H9 (cell line): ENCODE measurements around the gene UST. TPM values are rescaled to one million over a fixed set of nuclear protein-coding genes. Genes with fewer than 3 reads are reported as not detected.

ENCODE experiments used
- DNase-seq: peaks from one replicate; pipeline ENCODE4 v3.0.0-alpha.2; 2017
- H2AFZ ChIP-seq: one replicate; pipeline ENCODE4 v1.6.1; 2013; ENCODE audit warnings: mild to moderate bottlenecking, low read length, control low read depth, moderate library complexity
- H2AK5ac ChIP-seq: 2 replicates; pipeline ENCODE4 v1.6.1; 2013; ENCODE audit warnings: low read length, control low read depth, mixed read lengths; ENCODE audit not compliant: insufficient read length
- H2BK120ac ChIP-seq: one replicate; pipeline ENCODE4 v1.6.1; 2013; ENCODE audit warnings: low read depth, mild to moderate bottlenecking, low read length, control low read depth, inconsistent platforms; ENCODE audit not compliant: poor library complexity, severe bottlenecking
- H2BK12ac ChIP-seq: 2 replicates; pipeline ENCODE4 v1.6.1; 2013; ENCODE audit warnings: low read length, control low read depth, mixed read lengths, low read depth; ENCODE audit not compliant: insufficient read length
- H2BK15ac ChIP-seq: 2 replicates; pipeline ENCODE4 v1.6.1; 2013; ENCODE audit warnings: low read depth, low read length, control low read depth
- H2BK20ac ChIP-seq: one replicate; pipeline ENCODE4 v1.6.1; 2013; ENCODE audit warnings: low read depth, mild to moderate bottlenecking, low read length, control low read depth, inconsistent platforms; ENCODE audit not compliant: poor library complexity, severe bottlenecking
- H2BK5ac ChIP-seq: 2 replicates; pipeline ENCODE4 v1.6.1; 2013; ENCODE audit warnings: low read length, control low read depth, mixed read lengths; ENCODE audit not compliant: insufficient read length
- H3K14ac ChIP-seq: 2 replicates; pipeline ENCODE4 v1.6.1; 2013; ENCODE audit warnings: low read length, control low read depth; ENCODE audit not compliant: insufficient read depth
- H3K18ac ChIP-seq: 2 replicates; pipeline ENCODE4 v1.6.1; 2013; ENCODE audit warnings: low read depth, mild to moderate bottlenecking, mixed read lengths, low read length, control low read depth; ENCODE audit not compliant: insufficient read length
- H3K23ac ChIP-seq: 2 replicates; pipeline ENCODE4 v1.6.1; 2013; ENCODE audit warnings: low read length, control low read depth, mixed read lengths, low read depth; ENCODE audit not compliant: insufficient read length
- H3K23me2 ChIP-seq: 2 replicates; pipeline ENCODE4 v1.6.1; 2013; ENCODE audit warnings: low read depth, mild to moderate bottlenecking, mixed read lengths, low read length, control low read depth; ENCODE audit not compliant: insufficient read length, poor library complexity, severe bottlenecking
- H3K27ac ChIP-seq: 2 replicates; pipeline ENCODE4 v1.5.1; 2013; ENCODE audit warnings: low read length, control low read depth, mixed read lengths, low read depth; ENCODE audit not compliant: insufficient read length
- H3K27me3 ChIP-seq: 2 replicates; pipeline ENCODE4 v1.6.1; 2013; ENCODE audit warnings: low read length, control low read depth, inconsistent platforms; ENCODE audit not compliant: insufficient read depth
- H3K4ac ChIP-seq: 2 replicates; pipeline ENCODE4 v1.6.1; 2013; ENCODE audit warnings: low read depth, mild to moderate bottlenecking, control low read depth, inconsistent platforms, low read length, moderate library complexity
- H3K4me1 ChIP-seq: 2 replicates; pipeline ENCODE4 v1.6.1; 2013; ENCODE audit warnings: low read length, control low read depth, inconsistent platforms; ENCODE audit not compliant: insufficient read depth
- H3K4me2 ChIP-seq: 2 replicates; pipeline ENCODE4 v1.6.1; 2013; ENCODE audit warnings: low read length, control low read depth, mixed read lengths; ENCODE audit not compliant: insufficient read length, insufficient read depth
- H3K56ac ChIP-seq: 2 replicates; pipeline ENCODE4 v1.6.1; 2013; ENCODE audit warnings: low read depth, mild to moderate bottlenecking, mixed read lengths, low read length, control low read depth; ENCODE audit not compliant: insufficient read length
- H3K79me1 ChIP-seq: 2 replicates; pipeline ENCODE4 v1.6.1; 2013; ENCODE audit warnings: low read depth, mild to moderate bottlenecking, moderate library complexity, low read length, control low read depth, inconsistent platforms; ENCODE audit not compliant: insufficient read depth, poor library complexity, severe bottlenecking
- H3K79me2 ChIP-seq: 2 replicates; pipeline ENCODE4 v1.6.1; 2013; ENCODE audit warnings: low read length, control low read depth, inconsistent platforms; ENCODE audit not compliant: insufficient read depth
- H3K9ac ChIP-seq: 2 replicates; pipeline ENCODE4 v1.6.1; 2013; ENCODE audit warnings: low read length, control low read depth, mixed read lengths; ENCODE audit not compliant: insufficient read length; ENCODE audit errors: extremely low read depth
- H3K9me3 ChIP-seq: one replicate; pipeline ENCODE4 v1.6.1; 2013; ENCODE audit warnings: low read depth, low read length, inconsistent platforms; ENCODE audit not compliant: control insufficient read depth
- H3T11ph ChIP-seq: one replicate; pipeline ENCODE4 v1.6.1; 2013; ENCODE audit warnings: mild to moderate bottlenecking, low read length, control low read depth, inconsistent platforms
- H4K20me1 ChIP-seq: one replicate; pipeline ENCODE4 v1.6.1; 2013; ENCODE audit not compliant: control insufficient read depth, insufficient read length, insufficient read depth
- H4K5ac ChIP-seq: 2 replicates; pipeline ENCODE4 v1.6.1; 2013; ENCODE audit warnings: low read depth, mild to moderate bottlenecking, mixed read lengths, low read length, control low read depth; ENCODE audit not compliant: insufficient read length
- H4K8ac ChIP-seq: replicated peaks from 2 replicates; pipeline ENCODE4 v1.6.1; 2013; ENCODE audit warnings: low read length, control low read depth, mixed read lengths, low read depth; ENCODE audit not compliant: insufficient read length
- H4K91ac ChIP-seq: 2 replicates; pipeline ENCODE4 v1.6.1; 2013; ENCODE audit warnings: low read depth, mild to moderate bottlenecking, moderate library complexity, mixed read lengths, low read length, control low read depth; ENCODE audit not compliant: insufficient read length
- H3K27ac Mint-ChIP-seq, 3 experiments: 2 replicates in 2 of 3; 3 replicates in 1 of 3; pipeline ENCODE4 v1.8.0; 2020 to 2021; ENCODE audit warnings: mixed read lengths in 3 of 3, mild to moderate bottlenecking in 1 of 3, moderate library complexity in 1 of 3
- H3K27me3 Mint-ChIP-seq: 2 replicates; pipeline ENCODE4 v1.8.0; 2021; ENCODE audit warnings: low read depth, mild to moderate bottlenecking, moderate library complexity, mixed read lengths
- H3K36me3 Mint-ChIP-seq, 3 experiments: 2 replicates in 2 of 3; 3 replicates in 1 of 3; pipeline ENCODE4 v1.8.0; 2020 to 2021; ENCODE audit warnings: low read depth in 3 of 3, mixed read lengths in 3 of 3; ENCODE audit not compliant: insufficient read depth in 1 of 3
- H3K4me1 Mint-ChIP-seq, 2 experiments: 2 replicates each; pipeline ENCODE4 v1.8.0; 2020; ENCODE audit warnings: mixed read lengths in 2 of 2
- H3K4me3 Mint-ChIP-seq, 2 experiments: 2 replicates in 1 of 2; 3 replicates in 1 of 2; pipeline ENCODE4 v1.8.0; 2020 to 2021; ENCODE audit warnings: mild to moderate bottlenecking in 2 of 2, mixed read lengths in 2 of 2, moderate library complexity in 1 of 2
- H3K9me3 Mint-ChIP-seq, 2 experiments: 2 replicates in 1 of 2; 3 replicates in 1 of 2; pipeline ENCODE4 v1.8.0; 2020; ENCODE audit warnings: mild to moderate bottlenecking in 2 of 2, mixed read lengths in 2 of 2, moderate library complexity in 1 of 2
- CTCF ChIP-seq: fragments of 200-600 bp; sonication (generic); conservative IDR thresholded peaks from 3 replicates; pipeline ENCODE4 v1.8.0; 2021; ENCODE audit warnings: antibody characterized with exemption, mild to moderate bottlenecking
- WGBS: extraction: QIAGEN DNeasy Blood & Tissue Kit; methylation state at CpG from one replicate; pipeline ENCODE4 v1.1.7; 2013; ENCODE audit warnings: missing lambda C conversion rate, low lambda C conversion rate, mixed read lengths; ENCODE audit not compliant: insufficient read length; ENCODE audit errors: extremely low coverage; 5-methylcytosine and 5-hydroxymethylcytosine counted together
- total RNA-seq: library from RNA; stranded (reverse); gene quantifications from 2 replicates; pipeline ENCODE4 v1.2.1, GENCODE V29; 2021

UST gene
- total RNA-seq, 1 experiment from 2014 or later: 14.4 TPM

GRCh38 chr6:149125309-149125708 lies 378.5 kb downstream of the UST start:
- H2BK5ac ChIP-seq: no peak overlapping the region

More at GRCh38 chr6:149125309-149125708, 378.5 kb downstream of the UST start:
- Histone ChIP-seq H3K4ac (no peak overlapping the region), H2AFZ (no peak overlapping the region), H3K18ac (no peak overlapping the region), H4K5ac (no peak overlapping the region), H3K9me3 (no peaks in the 10 kb centered on the region), H4K8ac (no peak overlapping the region), H3K23me2 (no peaks in the 10 kb centered on the region), H3K23ac (no peak overlapping the region), H2BK12ac (no peak overlapping the region), H2BK120ac (no peak overlapping the region), H3K56ac (no peak overlapping the region), H4K91ac (no peak overlapping the region), H3K27ac (no peak overlapping the region), H2AK5ac (no peak overlapping the region), H2BK20ac (no peak overlapping the region), H3K79me1 (no peaks in the 10 kb centered on the region), H3K4me1 (no peaks in the 10 kb centered on the region), H3K14ac (no peak overlapping the region), H3K9ac (no peak overlapping the region), H3K27me3 (no peaks in the 10 kb centered on the region), H3K4me2 (no peak overlapping the region), H4K20me1 (no peaks in the 10 kb centered on the region), H3T11ph (no peak overlapping the region), H3K79me2 (no peaks in the 10 kb centered on the region), H2BK15ac (no peak overlapping the region)
- Mint-ChIP-seq H3K9me3 (peaks cover 0 to 12% of the 10 kb centered on the region in 2 experiments; a peak in 3 of 5 replicates), H3K4me3 (no peak overlapping the region), H3K36me3 (no peaks in the 10 kb centered on the region; a peak in 1 of 7 replicates), H3K4me1 (no peaks in the 10 kb centered on the region), H3K27me3 (peaks cover 2% of the 10 kb centered on the region; the same call in 1 of the 2 replicates), H3K27ac (no peak overlapping the region)
- no peak for TF ChIP-seq CTCF
- DNase-seq: no peak
- no CpG with 5 or more reads among the region's 1 CpG for WGBS
